GM12878 (cell line): ENCODE measurements around the gene LSR. TPM values are rescaled to one million over a fixed set of nuclear protein-coding genes. Genes with fewer than 3 reads are reported as not detected.

ENCODE experiments used
- ATAC-seq: fragments of 200-7000 bp; cut with Tn5 transposase; 3 replicates; pipeline ENCODE4 v1.9.1; 2020; ENCODE audit warnings: mild to moderate bottlenecking, moderate library complexity
- BruUV-seq: library from RNA; stranded (reverse); fragments of 400-500 nt; replicated peaks from 2 replicates; lab custom pipeline; 2021; lab: Mats Ljungman, UMichigan
- CTCF ChIA-PET: fragments of 300-600 bp; sonication (Branson Sonifier 250); formaldehyde crosslinking; extraction: SDS; loops from one replicate; lab custom pipeline; 2021; ENCODE audit warnings: inconsistent platforms; lab: Yijun Ruan, JAX
- POLR2A ChIA-PET: fragments of 350-600 bp; formaldehyde crosslinking; extraction: SDS; loops from one replicate; lab custom pipeline; 2021; ENCODE audit warnings: inconsistent platforms; lab: Charles Lee
- RAD21 ChIA-PET: fragments of 300-600 bp; sonication (Branson Sonifier 250); formaldehyde crosslinking; loops from one replicate; lab custom pipeline; 2023; ENCODE audit warnings: antibody characterized with exemption; ENCODE audit not compliant: unreplicated experiment; lab: Charles Lee
- SMC1A ChIA-PET: fragments of 300-600 bp; sonication (Branson Sonifier 250); formaldehyde crosslinking; loops from one replicate; lab custom pipeline; 2023; ENCODE audit not compliant: unreplicated experiment, uncharacterized antibody; lab: Charles Lee
- DNase-seq: peaks from one replicate; pipeline ENCODE4 v3.0.0-alpha.2; 2011; ENCODE audit warnings: low read depth, low spot score
- FAIRE-seq: peaks from 3 replicates; lab custom pipeline; 2011; peaks lifted over from hg19 to GRCh38; lab: Jason Lieb, UNC
- H2AFZ ChIP-seq: 2 replicates; pipeline ENCODE4 v1.6.0; 2011; ENCODE audit warnings: low read depth, low read length, control low read depth; ENCODE audit not compliant: control insufficient read depth
- H3K27ac ChIP-seq: 2 replicates; pipeline ENCODE4 v1.5.1; 2011; ENCODE audit warnings: control low read depth; ENCODE audit not compliant: control insufficient read depth, insufficient read depth
- H3K27me3 ChIP-seq, 2 experiments: replicated peaks in 1 of 2; 2 replicates each; pipeline versions ENCODE4 v1.6.0 to v1.6.1; 2011; ENCODE audit warnings: low read length in 1 of 2; ENCODE audit not compliant: control insufficient read depth in 2 of 2, insufficient read depth in 2 of 2
- H3K36me3 ChIP-seq, 2 experiments: 2 replicates each; pipeline ENCODE4 v1.5.1; 2011; ENCODE audit warnings: low read length in 1 of 2; ENCODE audit not compliant: control insufficient read depth in 2 of 2, insufficient read depth in 2 of 2
- H3K4me1 ChIP-seq: 2 replicates; pipeline ENCODE4 v1.6.1; 2011; ENCODE audit warnings: mild to moderate bottlenecking, low read length, moderate library complexity, mixed read lengths; ENCODE audit not compliant: control insufficient read depth, insufficient read depth
- H3K4me2 ChIP-seq: 2 replicates; pipeline ENCODE4 v1.6.0; 2011; ENCODE audit warnings: control low read depth; ENCODE audit not compliant: control insufficient read depth, insufficient read depth
- H3K4me3 ChIP-seq: fragments of 200-600 bp; sonication (generic); 2 replicates; pipeline ENCODE4 v1.5.1; 2016
- H3K79me2 ChIP-seq: 2 replicates; pipeline ENCODE4 v1.6.0; 2011; ENCODE audit warnings: low read length; ENCODE audit not compliant: control insufficient read depth, insufficient read depth
- H3K9ac ChIP-seq: 2 replicates; pipeline ENCODE4 v1.8.0; 2011; ENCODE audit warnings: low read length, control low read depth, mixed read lengths; ENCODE audit not compliant: control insufficient read depth, insufficient read depth
- H3K9me3 ChIP-seq: replicated peaks from 3 replicates; pipeline ENCODE4 v1.5.1; 2011; ENCODE audit warnings: mild to moderate bottlenecking, low read length; ENCODE audit not compliant: control insufficient read depth, insufficient read depth
- H4K20me1 ChIP-seq: 2 replicates; pipeline ENCODE4 v1.6.0; 2011; ENCODE audit not compliant: control insufficient read depth, insufficient read depth
- ETV6 ChIP-seq, 2 experiments: fragments of 450-650 bp in 1 of 2; IDR thresholded peaks in 1 of 2; conservative IDR thresholded peaks in 1 of 2; 2 replicates each; pipeline ENCODE4 v1.6.1; 2014; ENCODE audit warnings: antibody characterized with exemption in 1 of 2, borderline replicate concordance in 1 of 2, low read depth in 1 of 2, mild to moderate bottlenecking in 1 of 2, moderate library complexity in 1 of 2
- MTA2 ChIP-seq: fragments of 450-650 bp; IDR thresholded peaks from 2 replicates; pipeline ENCODE4 v1.6.1; 2016; ENCODE audit warnings: low read depth, mild to moderate bottlenecking, moderate library complexity
- WGBS: methylation state at CpG from one replicate; pipeline ENCODE4 v1.1.6; 2016; ENCODE audit warnings: low lambda C conversion rate; ENCODE audit not compliant: insufficient replicate concordance, insufficient coverage; ENCODE audit errors: missing lambda C conversion rate; 5-methylcytosine and 5-hydroxymethylcytosine counted together
- in situ Hi-C: fragments of 300-500 bp; cut with MboI; formaldehyde crosslinking; loops from 9 replicates; pipeline ENCODE4 v1.14.3; 2018; ENCODE audit warnings: mixed read lengths
- intact Hi-C: fragments of 100-400 bp; cut with micrococcal nuclease; formaldehyde crosslinking; loops from one replicate; pipeline ENCODE4 v1.14.2; 2022; ENCODE audit not compliant: unreplicated experiment
- polyA plus RNA-seq, 11 experiments: library from polyadenylated mRNA; depleted of rRNA in 4 of 11; unstranded in 6 of 11; stranded (reverse) in 5 of 11; fragments of >200 nt; fragmentation: Nextera tagmentation in 4 of 11; fragmentation: Illumina TruSeq in 1 of 11; extraction: Ambion mirVana in 4 of 11; extraction: Trizol in 1 of 11; gene quantifications; 1 replicate in 1 of 11; 2 replicates in 10 of 11; pipeline versions ENCODE4 v1.2.1 to v1.2.3, GENCODE V29; 2011 to 2016; ENCODE audit warnings: inconsistent platforms in 2 of 11, missing spikeins in 2 of 11, low read depth in 1 of 11
- total RNA-seq, 4 experiments: library from RNA; depleted of rRNA in 3 of 4; stranded (reverse); fragments of >200 nt in 3 of 4; fragmentation: Illumina TruSeq in 1 of 4; extraction: Trizol in 1 of 4; gene quantifications; 2 replicates each; pipeline versions ENCODE4 v1.2.1 to v1.2.3, GENCODE V29; 2013 to 2021
- TF ChIP-seq, protein P1 (sequence below): fragments of 450-650 bp; IDR thresholded peaks from 2 replicates; pipeline ENCODE4 v1.6.1; 2014; ENCODE audit warnings: mild to moderate bottlenecking

The LSR gene
- total and polyA plus RNA-seq, 10 of the 15 experiments (the other 5 are each of a cell fraction or from before 2014, with no cell fraction given) = 0.26 to 53.9 (median 26.3) TPM

- RAD21 ChIA-PET = interaction anchor here (1.2 kb wide), 1 partner anchor 62 kb away, joined by 3 read pairs; no protein-coding TSS in a partner anchor
- in situ Hi-C loops (no loop called here), intact Hi-C loops (no loop called here)
- H3K4me2 ChIP-seq = no peak overlapping the region
- ATAC-seq (no peak), DNase-seq (no peak), FAIRE-seq (no peak)
- H3K4me1 ChIP-seq = peaks cover 33% of the 10 kb centered on the region
- no peaks in the 10 kb centered on the region for H3K79me2 ChIP-seq
- H3K27ac ChIP-seq = no peak overlapping the region
- 76% methylated on average over 4 of the region's 4 CpGs for WGBS
- TF ChIP-seq ETV6 (conservative IDR thresholded peaks at IDR 0.05 in 1 of 2, IDR thresholded peaks at IDR 0.05 in 1 of 2; ENCODE audit: borderline replicate concordance in 1 of 2, low read depth in 1 of 2) = no peak
- TF ChIP-seq, protein P1, sequence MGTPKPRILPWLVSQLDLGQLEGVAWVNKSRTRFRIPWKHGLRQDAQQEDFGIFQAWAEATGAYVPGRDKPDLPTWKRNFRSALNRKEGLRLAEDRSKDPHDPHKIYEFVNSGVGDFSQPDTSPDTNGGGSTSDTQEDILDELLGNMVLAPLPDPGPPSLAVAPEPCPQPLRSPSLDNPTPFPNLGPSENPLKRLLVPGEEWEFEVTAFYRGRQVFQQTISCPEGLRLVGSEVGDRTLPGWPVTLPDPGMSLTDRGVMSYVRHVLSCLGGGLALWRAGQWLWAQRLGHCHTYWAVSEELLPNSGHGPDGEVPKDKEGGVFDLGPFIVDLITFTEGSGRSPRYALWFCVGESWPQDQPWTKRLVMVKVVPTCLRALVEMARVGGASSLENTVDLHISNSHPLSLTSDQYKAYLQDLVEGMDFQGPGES = no peak
- TF ChIP-seq MTA2 = peak; percentile 83
- H3K9me3 ChIP-seq = no peaks in the 10 kb centered on the region
- SMC1A ChIA-PET = interaction anchor here (0.7 to 1.4 kb wide), 4 partner anchors 14 to 61 kb away, joined by 3 to 5 read pairs (median 4); no protein-coding TSS in a partner anchor
- H3K36me3 ChIP-seq = no peaks in the 10 kb centered on the region
- no peak overlapping the region for H3K9ac ChIP-seq
- CTCF ChIA-PET = interaction anchor here (1.0 to 2.4 kb wide), 5 partner anchors 11 to 67 kb away, joined by 3 to 11 read pairs (median 4); partner anchors contain the start of gene FXYD7
- H3K4me3 ChIP-seq = no peak overlapping the region
- H2AFZ ChIP-seq = no peak overlapping the region
- POLR2A ChIA-PET = interaction anchor here (0.8 to 1.5 kb wide), 4 partner anchors 9 to 55 kb away, joined by 3 to 6 read pairs (median 4); no protein-coding TSS in a partner anchor
- H3K27me3 ChIP-seq = no peaks in the 10 kb centered on the region; a peak in 1 of 4 replicates
- no TSS peak for BruUV-seq
- H4K20me1 ChIP-seq = no peaks in the 10 kb centered on the region
These were observed 45.8 kb upstream of the LSR start for GRCh38 chr19:35202722-35203688.
